ENCODE measurements around the gene IFNA5. TPM values are rescaled to one million over a fixed set of nuclear protein-coding genes. Genes with fewer than 3 reads are reported as not detected.

IFNA5 gene
- total and polyA plus RNA-seq, 2 of the 13 experiments (the other 11 are each of a cell fraction or from before 2014, with no cell fraction given): not detected

- TF ChIP-seq ZNF318 (CRISPR knock-in tag; IDR thresholded peaks at IDR 0.05) (no peak), CENPT (CRISPR knock-in tag; IDR thresholded peaks at IDR 0.05; ENCODE audit: low read depth) (no peak), MXD3 (CRISPR knock-in tag; IDR thresholded peaks at IDR 0.05) (no peak), ZNF407 (CRISPR knock-in tag; IDR thresholded peaks at IDR 0.05; ENCODE audit: not compliant biosample characterization) (no peak), ZBTB7A (CRISPR knock-in tag; IDR thresholded peaks at IDR 0.05) (no peak), ZBTB21 (CRISPR knock-in tag; IDR thresholded peaks at IDR 0.05) (no peak), NFE2L2 (IDR thresholded peaks at IDR 0.05; ENCODE audit: low read length) (no peak), IRF2 (CRISPR knock-in tag; IDR thresholded peaks at IDR 0.05) (no peak), ZNF713 (CRISPR knock-in tag; IDR thresholded peaks at IDR 0.05) (no peak), ETV5 (CRISPR knock-in tag; IDR thresholded peaks at IDR 0.05; ENCODE audit: borderline replicate concordance) (no peak), IRX3 (CRISPR knock-in tag; IDR thresholded peaks at IDR 0.05; ENCODE audit: borderline replicate concordance, low read depth) (no peak), ZFY (CRISPR knock-in tag; IDR thresholded peaks at IDR 0.05) (no peak), SMAD9 (CRISPR knock-in tag; IDR thresholded peaks at IDR 0.05) (no peak)
These were observed 10.1 kb downstream of the IFNA5 start (continued) for GRCh38 chr9:21294904-21295538.

All from HepG2 (cell line).